GM18517 (cell line): ENCODE data around the gene OXGR1.
A peak's percentile ranks its signal among the peaks of the same experiment; 100 is the strongest.
"Not testable (repeated sequence)": the region's sequence is repeated elsewhere in the genome, so short reads cannot be mapped to it uniquely, and the experiment has no call there.

Experiments
- ATAC-seq: cut with Tn5 transposase; IDR thresholded peaks from one replicate; pipeline ENCODE4 v1.9.1; 2021; ENCODE audit warnings: mild to moderate bottlenecking, moderate library complexity; ENCODE audit not compliant: unreplicated experiment

The OXGR1 gene

GRCh38 chr13:96994017-96994857 is at the start of gene OXGR1:
TSS of gene OXGR1 (minus strand) at chr13:96994476. CDS start at chr13:96987759, 6,717 bp downstream.
- no peak for ATAC-seq

GRCh38 chr13:97043302-97043701 is 49.0 kb upstream of the OXGR1 start:
- no peak for ATAC-seq

DNA sequence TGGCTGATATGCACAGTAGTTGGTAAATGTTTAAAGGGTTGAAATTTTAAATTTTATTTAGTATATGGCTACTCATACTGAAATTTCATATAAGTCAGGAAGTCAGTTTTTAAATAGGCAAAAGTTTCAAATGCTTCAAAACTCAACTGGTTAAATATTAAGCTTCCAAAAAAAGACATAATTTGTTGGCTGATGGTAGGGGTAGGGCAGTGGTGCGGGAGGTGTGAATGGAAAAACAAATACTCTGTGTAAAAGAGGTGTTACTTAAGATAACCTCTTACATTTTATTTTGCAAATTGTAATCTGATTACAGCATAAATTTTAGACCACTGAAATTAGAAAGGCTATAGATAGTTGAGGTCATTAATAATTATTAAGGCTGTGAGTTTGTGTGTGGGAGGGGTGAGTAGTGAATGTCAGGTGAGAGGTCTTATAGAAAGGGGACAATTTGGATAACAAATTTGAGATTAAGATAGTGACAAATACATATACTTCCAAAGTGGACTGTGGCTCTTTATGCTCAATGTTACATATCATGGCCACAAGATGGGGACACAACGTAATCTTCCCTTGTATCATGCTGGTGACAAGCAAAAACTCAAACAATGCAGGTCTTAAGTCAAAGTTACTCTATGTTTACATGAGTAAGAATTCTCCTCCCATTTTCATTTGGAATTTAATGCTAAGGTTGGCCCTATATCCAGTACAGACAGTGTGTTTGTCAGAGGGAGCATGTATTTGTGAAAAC is 36.6 kb upstream of the OXGR1 start:
- peak; percentile 62 for ATAC-seq

GRCh38 chr13:97028441-97029299 is 34.4 kb upstream of the OXGR1 start:
- ATAC-seq: no peak

DNA sequence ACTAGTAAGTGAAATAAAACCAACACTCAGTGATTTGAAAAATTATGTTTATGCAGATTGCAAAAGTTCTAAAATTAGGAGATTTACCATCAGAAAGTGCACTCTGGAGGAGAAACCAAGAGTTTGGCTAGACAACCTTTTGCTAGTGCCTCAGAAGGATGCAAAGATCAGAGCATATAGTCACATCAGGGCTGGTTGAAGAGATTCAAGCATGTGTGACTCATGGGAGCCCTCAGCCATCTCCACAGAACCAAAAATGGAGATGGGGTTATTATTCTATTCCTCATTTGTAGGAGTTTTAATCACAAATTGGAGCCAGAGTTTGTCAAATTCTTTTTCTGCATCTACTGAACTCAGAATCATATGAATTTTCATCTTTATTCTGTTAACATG is 32.9 kb upstream of the OXGR1 start:
- ATAC-seq: no peak

- no peak for ATAC-seq
Measured at GRCh38 chr13:97026531-97027161, 32.4 kb upstream of the OXGR1 start.

DNA sequence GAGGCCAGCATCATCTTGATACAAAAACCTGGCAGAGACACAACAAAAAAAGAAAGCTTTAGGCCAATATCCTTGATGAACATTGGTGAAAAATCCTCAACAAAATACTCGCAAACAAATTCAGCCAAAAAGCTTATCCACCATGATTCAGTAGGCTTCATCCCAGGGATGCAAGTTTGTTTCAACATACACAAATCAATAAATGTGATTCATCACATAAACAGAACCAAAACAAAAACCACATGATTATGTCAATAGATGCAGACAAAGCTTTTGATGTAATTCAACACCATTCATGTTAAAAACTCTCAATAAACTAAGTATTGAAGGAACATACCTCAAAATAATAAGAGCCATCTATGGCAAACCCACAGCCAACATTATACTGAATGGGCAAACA is 29.5 kb upstream of the OXGR1 start:
- ATAC-seq: not testable (repeated sequence)

- ATAC-seq: no peak
Measured at GRCh38 chr13:97023117-97023516, 28.8 kb upstream of the OXGR1 start.

DNA sequence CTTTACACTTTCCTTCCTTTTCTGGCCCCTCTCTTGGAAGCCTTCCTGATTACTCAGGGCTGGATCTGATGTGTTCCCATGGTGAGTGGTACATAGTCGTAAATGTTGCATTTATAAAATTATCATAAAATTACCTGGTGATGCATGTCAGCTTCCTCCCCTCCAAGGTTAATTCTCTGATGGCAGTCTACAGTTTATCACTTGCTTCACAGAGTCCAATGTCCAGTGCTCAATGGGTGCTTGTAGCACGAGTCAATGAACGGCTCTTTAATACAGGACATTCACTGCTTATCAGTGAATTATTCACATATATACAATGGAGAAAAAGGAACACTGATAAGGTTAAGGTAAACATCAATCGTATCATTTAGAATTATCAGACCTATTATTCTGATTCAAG is 27.0 kb upstream of the OXGR1 start:
- ATAC-seq: no peak

- no peak for ATAC-seq
Measured at GRCh38 chr13:97020689-97021240, 26.5 kb upstream of the OXGR1 start.

DNA sequence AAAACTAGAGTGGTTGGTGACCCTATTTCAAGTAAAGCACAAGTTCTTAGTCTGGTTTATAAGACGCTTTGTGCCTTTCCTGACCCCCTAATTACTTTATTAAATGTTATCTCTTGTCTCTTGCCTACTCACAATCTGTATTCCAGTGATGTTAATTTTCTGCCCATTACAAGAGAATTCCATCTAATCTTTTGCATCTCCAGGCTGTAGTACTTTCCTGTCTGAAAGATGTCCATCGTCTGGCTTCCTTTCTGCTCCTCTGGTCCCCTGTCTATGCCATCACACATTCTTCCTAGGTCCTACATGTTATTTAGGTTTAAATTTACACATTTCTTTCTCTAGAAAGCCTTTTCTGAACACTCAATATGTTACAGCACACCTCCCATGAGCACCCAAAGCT is 25.9 kb upstream of the OXGR1 start:
- ATAC-seq: no peak

DNA sequence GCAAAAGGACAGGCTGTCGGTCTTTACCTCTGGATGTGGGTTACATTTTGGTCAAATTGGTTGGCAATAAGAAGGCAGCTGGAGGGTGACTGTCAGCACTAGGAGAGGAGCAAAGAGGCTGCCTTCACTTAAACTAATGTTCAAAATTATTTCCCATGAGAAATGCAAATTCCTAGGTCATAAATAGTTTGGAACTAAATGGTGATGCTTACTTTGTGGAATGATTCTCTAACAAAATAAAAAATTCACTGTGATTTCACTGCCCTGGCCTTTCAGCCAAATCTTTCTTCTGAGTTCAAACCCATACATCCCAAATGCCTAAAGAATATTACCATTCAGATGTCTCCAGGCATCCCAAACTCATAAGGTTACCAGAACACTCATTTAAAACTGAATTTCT is 25.0 kb upstream of the OXGR1 start:
- ATAC-seq: no peak

GRCh38 chr13:97018029-97018819 is 23.9 kb upstream of the OXGR1 start:
- ATAC-seq: peak; percentile 89

- ATAC-seq: no peak
Measured at GRCh38 chr13:97017322-97017721, 23.0 kb upstream of the OXGR1 start.

- ATAC-seq: no peak
Measured at GRCh38 chr13:97015661-97016350, 21.5 kb upstream of the OXGR1 start.

- no peak for ATAC-seq
Measured at GRCh38 chr13:97012251-97013048, 18.2 kb upstream of the OXGR1 start.

GRCh38 chr13:97011446-97012131 is 17.3 kb upstream of the OXGR1 start:
- no peak for ATAC-seq

- no peak for ATAC-seq
Measured at GRCh38 chr13:97008643-97009042, 14.4 kb upstream of the OXGR1 start.
